Pancreas (tissue), 10 donors: ENCODE results near the gene SRRT. TPM values are rescaled to one million over a fixed set of nuclear protein-coding genes. Genes with fewer than 3 reads are reported as not detected.
"Not testable (repeated sequence)": the region's sequence is repeated elsewhere in the genome, so short reads cannot be mapped to it uniquely, and the experiment has no call there.

Source experiments
- ATAC-seq, 4 donors: fragments of 200-7000 bp; cut with Tn5 transposase; one replicate each; pipeline versions ENCODE4 v1.8.0 to v1.9.1; 2020; ENCODE audit warnings: mild to moderate bottlenecking in 4 of 4, moderate library complexity in 4 of 4
- DNase-seq, 6 donors: peaks; one replicate each; pipeline ENCODE4 v3.0.0-alpha.2; 2020
- FAIRE-seq: peaks from 2 replicates; lab custom pipeline; 2012; peaks lifted over from hg19 to GRCh38; lab: Jason Lieb, UNC
- H3K27ac ChIP-seq, 4 donors: fragments of 200-600 bp; sonication (generic); 1 replicate in 3 of 4; 2 replicates in 1 of 4; pipeline versions ENCODE4 v1.5.0 to v1.8.0; 2020
- H3K27me3 ChIP-seq, 4 donors: fragments of 200-600 bp; one replicate each; pipeline ENCODE4 v1.8.0; 2021
- H3K36me3 ChIP-seq, 3 donors: fragments of 200-600 bp; sonication (generic) in 1 of 3; one replicate each; pipeline versions ENCODE4 v1.5.0 to v1.8.0; 2020 to 2021
- H3K4me1 ChIP-seq, 3 donors: fragments of 200-600 bp; one replicate each; pipeline ENCODE4 v1.8.0; 2021
- H3K4me3 ChIP-seq, 4 donors: fragments of 200-600 bp; sonication (generic) in 2 of 4; one replicate each; pipeline versions ENCODE4 v1.5.0 to v1.8.0; 2020 to 2021
- H3K9me3 ChIP-seq, 4 donors: fragments of 200-600 bp; one replicate each; pipeline ENCODE4 v1.8.0; 2021
- WGBS, 2 donors: extraction: QIAGEN DNeasy Blood & Tissue Kit; methylation state at CpG; one replicate each; pipeline ENCODE4 v1.1.7; 2013; 5-methylcytosine and 5-hydroxymethylcytosine counted together
- intact Hi-C, 3 donors: fragments of 100-400 bp; cut with DNase I; formaldehyde crosslinking; loops; one replicate each; pipeline versions ENCODE4 v1.11.1 to v1.14.2; 2022
- microRNA-seq, 2 donors: library from miRNA; unstranded; fragments of <30 nt; microRNA quantifications; one replicate each; pipeline versions ENCODE4 to v1.1.0, GENCODE V29; 2019 to 2020
- polyA plus RNA-seq, 2 donors: library from polyadenylated mRNA; stranded (reverse); fragments of 200-250 nt; gene quantifications; one replicate each; pipeline ENCODE4 v1.2.3, GENCODE V29; 2013
- total RNA-seq, 6 donors: library from RNA; stranded (reverse); fragmentation: NEBNext Ultra II Directional in 4 of 6; extraction: Animal tissue kit (Norgen Biotek cat#: 25700) in 4 of 6; gene quantifications; one replicate each; pipeline versions ENCODE4 v1.2.1 to v1.2.4, GENCODE V29; 2021 to 2023
- TF ChIP-seq, protein P1 (sequence below), 4 donors: fragments of 200-600 bp; sonication (generic) in 3 of 4; IDR thresholded peaks; one replicate each; pipeline versions ENCODE4 v1.5.0 to v1.8.0; 2021; ENCODE audit warnings: antibody characterized with exemption in 4 of 4
- donor health status: healthy with polysubstance abuse.
- donor health status: DM: no; HTN: no; CAD: no; lungs with moderate emphysema.
- donor health status: DM: no; HTN: no; CAD: no.
- donor health status: control.
- donor health status: control.
- donor health status: Bipolar disorder and iron deficiency.
- donor health status: DM: yes; HTN: yes; CAD: no.
- donor health status: DM: no; HTN: no; CAD: no.
- donor health status: DM: no; HTN: no; CAD: no.
- donor health status: DM: yes; HTN: yes; CAD: no.

Gene SRRT
- total and polyA plus RNA-seq, 8 donors, result 39.2 to 179 (median 60.3) TPM

DNA sequence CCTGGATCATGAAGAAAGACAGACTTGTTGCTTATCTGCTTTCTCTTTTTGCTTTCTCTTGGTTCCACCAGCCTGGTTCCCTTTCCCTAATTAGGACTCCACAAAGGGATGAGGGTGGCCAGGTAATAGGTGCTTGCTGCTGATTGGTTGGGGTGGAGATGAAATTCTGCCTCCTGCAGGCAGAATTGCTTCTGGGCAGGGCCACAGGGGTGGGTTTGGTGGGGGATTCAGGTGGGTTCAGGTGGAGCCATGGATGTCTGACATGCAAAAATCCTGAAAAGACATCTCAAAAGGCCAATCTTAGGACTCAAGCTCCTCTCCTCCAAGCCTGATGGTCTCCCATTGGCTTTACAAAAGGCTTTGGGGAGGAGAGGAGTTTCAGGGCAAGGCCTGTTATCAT lies 46.1 kb downstream of the SRRT start:
- DNase-seq (no peak), FAIRE-seq (no peak), ATAC-seq (no peak)
- Histone ChIP-seq H3K27me3 (no peaks in the 10 kb centered on the region), H3K4me3 (no peak overlapping the region), H3K4me1 (no peaks in the 10 kb centered on the region), H3K36me3 (no peaks in the 10 kb centered on the region), H3K9me3 (no peaks in the 10 kb centered on the region), H3K27ac (no peak overlapping the region)
- TF ChIP-seq, protein P1, sequence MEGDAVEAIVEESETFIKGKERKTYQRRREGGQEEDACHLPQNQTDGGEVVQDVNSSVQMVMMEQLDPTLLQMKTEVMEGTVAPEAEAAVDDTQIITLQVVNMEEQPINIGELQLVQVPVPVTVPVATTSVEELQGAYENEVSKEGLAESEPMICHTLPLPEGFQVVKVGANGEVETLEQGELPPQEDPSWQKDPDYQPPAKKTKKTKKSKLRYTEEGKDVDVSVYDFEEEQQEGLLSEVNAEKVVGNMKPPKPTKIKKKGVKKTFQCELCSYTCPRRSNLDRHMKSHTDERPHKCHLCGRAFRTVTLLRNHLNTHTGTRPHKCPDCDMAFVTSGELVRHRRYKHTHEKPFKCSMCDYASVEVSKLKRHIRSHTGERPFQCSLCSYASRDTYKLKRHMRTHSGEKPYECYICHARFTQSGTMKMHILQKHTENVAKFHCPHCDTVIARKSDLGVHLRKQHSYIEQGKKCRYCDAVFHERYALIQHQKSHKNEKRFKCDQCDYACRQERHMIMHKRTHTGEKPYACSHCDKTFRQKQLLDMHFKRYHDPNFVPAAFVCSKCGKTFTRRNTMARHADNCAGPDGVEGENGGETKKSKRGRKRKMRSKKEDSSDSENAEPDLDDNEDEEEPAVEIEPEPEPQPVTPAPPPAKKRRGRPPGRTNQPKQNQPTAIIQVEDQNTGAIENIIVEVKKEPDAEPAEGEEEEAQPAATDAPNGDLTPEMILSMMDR (IDR thresholded peaks at IDR 0.05), result no peak
- intact Hi-C loops, result no loop called here

DNA sequence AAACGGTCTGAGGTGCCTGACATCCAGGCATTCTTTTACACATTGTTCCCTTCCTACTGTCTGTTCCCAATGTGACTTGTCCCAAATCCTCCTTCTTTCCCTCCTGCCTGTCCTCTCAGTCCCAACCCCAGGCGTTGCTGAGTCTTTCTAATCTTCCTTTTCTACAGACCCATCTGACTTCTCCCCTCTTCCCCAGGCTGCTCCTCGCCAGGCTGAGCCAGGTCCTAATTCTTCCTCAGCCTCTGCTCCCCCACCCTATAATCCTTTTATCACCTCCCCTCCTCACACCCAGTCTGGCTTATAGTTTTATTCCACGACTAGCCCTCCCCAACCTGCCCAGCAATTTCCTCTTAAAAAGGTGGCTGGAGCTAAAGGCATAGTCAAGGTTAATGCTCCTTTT lies 48.7 kb downstream of the SRRT start:
- H3K4me1 ChIP-seq, ATAC-seq, intact Hi-C loops, H3K9me3 ChIP-seq, H3K4me3 ChIP-seq, H3K27ac ChIP-seq, H3K36me3 ChIP-seq, H3K27me3 ChIP-seq, FAIRE-seq, DNase-seq: not testable (repeated sequence)
- WGBS, 2 donors, result 53 to 60% methylated on average over 4 of the region's 4 CpGs

DNA sequence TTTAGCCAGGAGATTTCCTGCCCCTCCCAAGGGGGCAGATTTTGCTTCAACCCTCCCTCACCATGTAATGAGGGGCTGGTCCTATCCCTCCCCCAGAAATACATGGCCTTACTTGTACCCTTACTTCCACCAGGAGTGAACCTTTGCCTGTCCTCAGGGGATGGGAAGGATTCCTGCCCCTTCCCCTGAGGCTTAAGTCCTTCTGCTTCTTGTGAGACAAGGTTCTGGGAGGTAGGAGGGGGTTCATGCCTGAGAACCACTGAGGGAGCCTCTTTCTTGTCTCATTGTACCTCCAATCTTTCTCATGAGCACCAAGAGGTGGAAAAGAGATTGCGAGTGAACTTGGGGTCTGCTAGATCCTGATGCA lies 54.9 kb downstream of the SRRT start:
- DNase-seq, result no peak
- no peak overlapping the region for H3K27ac ChIP-seq
- H3K9me3 ChIP-seq, result no peaks in the 10 kb centered on the region
- 74 to 85% methylated on average over 1 of the region's 1 CpG for WGBS, 2 donors
- no peak for FAIRE-seq
- TF ChIP-seq, protein P1 (IDR thresholded peaks at IDR 0.05), result no peak
- H3K4me1 ChIP-seq, result no peaks in the 10 kb centered on the region
- intact Hi-C loops, result no loop called here
- H3K27me3 ChIP-seq, result no peaks in the 10 kb centered on the region
- ATAC-seq, result no peak
- H3K4me3 ChIP-seq, result no peak overlapping the region
- no peaks in the 10 kb centered on the region for H3K36me3 ChIP-seq

DNA sequence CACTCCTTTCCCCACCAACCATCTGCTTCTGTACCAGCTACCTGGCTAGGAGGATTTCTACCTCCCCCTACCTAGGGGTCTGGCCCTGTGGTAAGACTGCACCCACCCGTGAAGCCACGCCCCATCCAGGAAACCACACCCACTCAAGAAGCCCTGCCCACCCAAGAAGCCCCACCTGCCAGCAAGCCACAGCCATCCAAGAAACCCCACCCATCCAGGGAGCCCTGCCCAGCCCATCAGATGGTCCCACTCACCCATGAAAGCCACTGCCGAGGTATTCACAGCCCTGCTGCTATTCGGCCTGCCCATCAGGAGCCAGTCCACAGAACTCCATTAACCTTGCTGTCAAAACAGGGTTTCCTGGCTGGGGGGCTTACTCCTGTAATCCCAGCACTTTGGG lies 58.8 kb downstream of the SRRT start:
- intact Hi-C loops, result no loop called here
- H3K36me3 ChIP-seq, result no peaks in the 10 kb centered on the region
- DNase-seq (no peak), FAIRE-seq (no peak), ATAC-seq (no peak)
- no peaks in the 10 kb centered on the region for H3K27me3 ChIP-seq
- H3K27ac ChIP-seq, result no peak overlapping the region
- H3K4me1 ChIP-seq, result no peaks in the 10 kb centered on the region
- no peaks in the 10 kb centered on the region for H3K9me3 ChIP-seq
- no peak overlapping the region for H3K4me3 ChIP-seq
- TF ChIP-seq, protein P1 (IDR thresholded peaks at IDR 0.05), result no peak
- WGBS, 2 donors, result 38 to 68% methylated on average over 4 of the region's 4 CpGs

DNA sequence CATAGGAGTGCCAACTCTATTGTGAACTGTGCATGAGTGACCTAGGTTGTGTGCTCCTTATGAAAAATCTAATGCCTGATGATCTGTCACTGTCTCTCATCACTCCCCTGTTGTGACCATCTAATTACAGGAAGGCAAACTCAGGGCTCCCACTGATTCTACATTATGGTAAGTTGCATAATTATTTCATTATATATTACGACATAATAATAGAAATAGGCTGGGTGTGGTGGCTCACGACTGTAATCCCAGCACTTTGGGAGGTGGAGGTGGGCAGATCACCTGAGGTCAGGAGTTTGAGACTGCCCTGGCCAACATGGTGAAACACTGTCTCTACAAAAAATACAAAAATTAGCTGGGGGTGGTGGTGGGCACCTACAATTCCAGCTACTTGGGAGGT lies 60.5 kb downstream of the SRRT start:
- H3K27me3 ChIP-seq, H3K27ac ChIP-seq, FAIRE-seq, H3K4me3 ChIP-seq, intact Hi-C loops, H3K36me3 ChIP-seq, DNase-seq, H3K9me3 ChIP-seq, H3K4me1 ChIP-seq, ATAC-seq: not testable (repeated sequence)
- WGBS, 2 donors, result 67 to 74% methylated on average over 2 of the region's 2 CpGs

DNA sequence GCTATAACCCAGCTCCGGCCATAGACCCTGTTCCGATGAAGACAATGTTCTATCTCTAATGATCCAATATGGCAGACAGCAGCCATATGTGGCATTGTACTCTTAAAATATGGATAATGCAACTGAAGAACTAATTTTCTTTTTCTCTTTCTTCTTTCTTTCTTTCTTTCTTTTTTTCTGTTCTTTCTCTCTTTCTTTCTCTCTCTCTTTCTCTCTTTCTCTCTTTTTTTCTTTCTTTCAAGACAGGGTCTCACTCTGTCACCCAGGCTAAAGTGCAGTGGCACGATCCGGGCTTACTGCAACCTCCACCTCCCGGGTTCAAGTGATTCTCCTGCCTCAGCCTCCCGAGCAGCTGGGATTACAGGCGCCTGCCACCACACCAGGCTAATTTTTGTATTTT lies 61.3 kb downstream of the SRRT start:
- 74 to 85% methylated on average over 7 of the region's 7 CpGs for WGBS, 2 donors
- FAIRE-seq, H3K27ac ChIP-seq, intact Hi-C loops, ATAC-seq, H3K4me3 ChIP-seq, H3K9me3 ChIP-seq, H3K27me3 ChIP-seq, DNase-seq, H3K4me1 ChIP-seq, H3K36me3 ChIP-seq: not testable (repeated sequence)

Small RNAs within 50 kb of the gene (microRNA-seq; reads per million reads assigned to microRNA genes)
- 0 to 0.39 reads per million in 2 donors for gene MIR6875

Other genes starting within 250 kb of the SRRT start
- gene TFR2, start 233.6 kb upstream of the SRRT start, total RNA-seq, result 1 to 10 TPM in 3 of 6 donors, under 1 TPM in 3; 0.28 to 1.2 (median 0.76) TPM
- gene TFR2, start 233.6 kb upstream of the SRRT start, polyA plus RNA-seq, result 1 to 10 TPM; 1.1 to 1.2 TPM
- under 1 TPM; 0.23 to 0.98 (median 0.57) TPM for gene ACTL6B, start 218.7 kb upstream of the SRRT start, total RNA-seq
- gene ACTL6B, start 218.7 kb upstream of the SRRT start, polyA plus RNA-seq, result 1 to 10 TPM; 1.7 to 7.7 TPM
- 100 to 1,000 TPM in 5 of 6 donors, 10 to 100 TPM in 1; 84.7 to 118 (median 104) TPM for gene GNB2, start 201.4 kb upstream of the SRRT start, total RNA-seq
- 100 to 1,000 TPM in 1 of 2 donors, 10 to 100 TPM in 1; 82.2 to 151 TPM for gene GNB2, start 201.4 kb upstream of the SRRT start, polyA plus RNA-seq
- gene GIGYF1, start 180.9 kb upstream of the SRRT start, total RNA-seq, result 10 to 100 TPM; 19.2 to 33.9 (median 26.9) TPM
- gene GIGYF1, start 180.9 kb upstream of the SRRT start, polyA plus RNA-seq, result 10 to 100 TPM; 48.8 to 76.2 TPM
- 10 to 100 TPM; 10.5 to 19.2 (median 13.8) TPM for gene POP7, start 169.0 kb upstream of the SRRT start, total RNA-seq
- 10 to 100 TPM; 20.5 to 26.1 TPM for gene POP7, start 169.0 kb upstream of the SRRT start, polyA plus RNA-seq
- 1 to 10 TPM; 1.6 to 5.5 (median 3.9) TPM for gene EPO, start 154.6 kb upstream of the SRRT start, total RNA-seq
- gene EPO, start 154.6 kb upstream of the SRRT start, polyA plus RNA-seq, result 1 to 10 TPM; 1.8 to 5.9 TPM
- gene ZAN, start 141.5 kb upstream of the SRRT start, total RNA-seq, result under 1 TPM in 3 of 6 donors, not detected in 3; 0.03 to 0.05 (median 0.03) TPM
- gene ZAN, start 141.5 kb upstream of the SRRT start, polyA plus RNA-seq, result under 1 TPM; 0.02 to 0.04 TPM
- gene EPHB4, start 47.6 kb upstream of the SRRT start, total RNA-seq, result 10 to 100 TPM; 21.8 to 32.9 (median 27.5) TPM
- 10 to 100 TPM; 15.8 to 20.5 TPM for gene EPHB4, start 47.6 kb upstream of the SRRT start, polyA plus RNA-seq
- 10 to 100 TPM; 11.9 to 20.8 (median 13.9) TPM for gene SLC12A9, start 22.4 kb upstream of the SRRT start, total RNA-seq
- 10 to 100 TPM; 34.4 to 34.6 TPM for gene SLC12A9, start 22.4 kb upstream of the SRRT start, polyA plus RNA-seq
- gene TRIP6, start 7.7 kb upstream of the SRRT start, total RNA-seq, result 10 to 100 TPM; 24.1 to 36.6 (median 33.1) TPM
- gene TRIP6, start 7.7 kb upstream of the SRRT start, polyA plus RNA-seq, result 10 to 100 TPM; 41.7 to 57.6 TPM
- gene UFSP1, start 14.6 kb downstream of the SRRT start, total RNA-seq, result 1 to 10 TPM in 5 of 6 donors, under 1 TPM in 1; 0.83 to 3.2 (median 2.1) TPM
- 1 to 10 TPM; 5.2 to 6.3 TPM for gene UFSP1, start 14.6 kb downstream of the SRRT start, polyA plus RNA-seq
- 10 to 100 TPM in 1 of 6 donors, 1 to 10 TPM in 5; 1.2 to 10.9 (median 3.3) TPM for gene ACHE, start 20.8 kb downstream of the SRRT start, total RNA-seq
- gene ACHE, start 20.8 kb downstream of the SRRT start, polyA plus RNA-seq, result 1 to 10 TPM; 2.2 to 4.1 TPM
- gene MUC3A, start 74.4 kb downstream of the SRRT start, total RNA-seq, result 1 to 10 TPM; 1.6 to 8.7 (median 2.2) TPM
- gene MUC3A, start 74.4 kb downstream of the SRRT start, polyA plus RNA-seq, result 1 to 10 TPM in 1 of 2 donors, under 1 TPM in 1; 0.53 to 1.2 TPM
- under 1 TPM in 4 of 6 donors, not detected in 2; 0.03 to 0.70 (median 0.41) TPM for gene MUC12, start 94.5 kb downstream of the SRRT start, total RNA-seq
- gene MUC12, start 94.5 kb downstream of the SRRT start, polyA plus RNA-seq, result under 1 TPM; 0.38 to 0.80 TPM
- gene MUC17, start 145.0 kb downstream of the SRRT start, total RNA-seq, result under 1 TPM in 2 of 6 donors, not detected in 4; under 0.01 to 0.03 TPM
- gene MUC17, start 145.0 kb downstream of the SRRT start, polyA plus RNA-seq, result not detected
- 10 to 100 TPM; 13.2 to 26.5 (median 15.9) TPM for gene TRIM56, start 210.4 kb downstream of the SRRT start, total RNA-seq
- 10 to 100 TPM in 1 of 2 donors, 1 to 10 TPM in 1; 7.6 to 10.5 TPM for gene TRIM56, start 210.4 kb downstream of the SRRT start, polyA plus RNA-seq